NK-92 (cell line): ENCODE measurements around the gene SEC62.

Experiments
- DNase-seq: peaks from one replicate; lab custom pipeline; 2025; ENCODE audit not compliant: unreplicated experiment; lab: John Stamatoyannopoulos, UW

Gene SEC62

GRCh38 chr3:169966951-169967915 lies 626 bp downstream of the SEC62 start:
- no peak for DNase-seq

- DNase-seq, result no peak
These were observed 1.7 kb downstream of the SEC62 start for GRCh38 chr3:169968224-169968885.

GRCh38 chr3:169969174-169970095 lies 2.8 kb downstream of the SEC62 start:
- DNase-seq, result no peak

GRCh38 chr3:169970847-169971246 lies 4.2 kb downstream of the SEC62 start:
- DNase-seq, result no peak

GRCh38 chr3:169971522-169971921 lies 4.9 kb downstream of the SEC62 start:
- no peak for DNase-seq

- no peak for DNase-seq
These were observed 13.4 kb downstream of the SEC62 start for GRCh38 chr3:169980055-169980454.

- no peak for DNase-seq
These were observed 17.7 kb downstream of the SEC62 start for GRCh38 chr3:169984292-169984691.

GRCh38 chr3:169990431-169990830 lies 23.8 kb downstream of the SEC62 start:
- no peak for DNase-seq

- no peak for DNase-seq
These were observed 25.5 kb downstream of the SEC62 start for GRCh38 chr3:169992156-169992555.

GRCh38 chr3:169992781-169993180 lies 26.2 kb downstream of the SEC62 start:
- no peak for DNase-seq

- no peak for DNase-seq
These were observed 27.2 kb downstream of the SEC62 start for GRCh38 chr3:169993761-169994160.

GRCh38 chr3:169996063-169996462 lies 29.5 kb downstream of the SEC62 start:
- DNase-seq, result no peak

- DNase-seq, result no peak
These were observed 32.1 kb downstream of the SEC62 start for GRCh38 chr3:169998668-169999131.

GRCh38 chr3:169999433-169999832 lies 32.8 kb downstream of the SEC62 start:
- DNase-seq, result no peak

- DNase-seq, result no peak
These were observed 33.4 kb downstream of the SEC62 start for GRCh38 chr3:170000051-170000450.

GRCh38 chr3:170002231-170002630 lies 35.6 kb downstream of the SEC62 start:
- DNase-seq, result no peak

GRCh38 chr3:170002879-170003278 lies 36.3 kb downstream of the SEC62 start:
- no peak for DNase-seq

GRCh38 chr3:170003881-170004356 lies 37.3 kb downstream of the SEC62 start:
- DNase-seq, result no peak

GRCh38 chr3:170007031-170007663 lies 40.5 kb downstream of the SEC62 start:
- no peak for DNase-seq

GRCh38 chr3:170010498-170010897 lies 43.9 kb downstream of the SEC62 start:
- DNase-seq, result no peak
